ENCODE results near the gene KRTAP16-1.

GRCh38 chr17:41354536-41354935 is 45.4 kb upstream of the KRTAP16-1 start:
- TF ChIP-seq POLR2AphosphoS5 (IDR thresholded peaks at IDR 0.05): no peak
- TF ChIP-seq RAD21 (conservative IDR thresholded peaks at IDR 0.05): no peak
- TF ChIP-seq EZH2 (IDR thresholded peaks at IDR 0.05; ENCODE audit: borderline replicate concordance, insufficient read depth, low read length, poor library complexity, severe bottlenecking): no peak
- TF ChIP-seq CTCF (IDR thresholded peaks at IDR 0.05; ENCODE audit: poor library complexity, severe bottlenecking): no peak
- TF ChIP-seq EP300 (conservative IDR thresholded peaks at IDR 0.05; ENCODE audit: poor library complexity, severe bottlenecking): no peak

Measured in neural cell (in vitro differentiated cells).